Neural progenitor cell (in vitro differentiated cells): Measurements from ENCODE around the gene GABBR1. TPM values are rescaled to one million over a fixed set of nuclear protein-coding genes. Genes with fewer than 3 reads are reported as not detected.

Source experiments
- DNase-seq: peaks from one replicate; pipeline ENCODE4 v3.0.0-alpha.2; 2016; ENCODE audit warnings: low spot score
- H2AFZ ChIP-seq: fragments of 200-600 bp; sonication (generic); replicated peaks from 2 replicates; pipeline ENCODE4 v1.6.1; 2016; ENCODE audit warnings: antibody characterized with exemption
- H3F3A ChIP-seq: fragments of 200-600 bp; sonication (generic); 2 replicates; pipeline ENCODE4 v1.6.1; 2016; ENCODE audit warnings: antibody characterized with exemption, low read depth
- H3K27ac ChIP-seq: fragments of 200-600 bp; sonication (generic); 2 replicates; pipeline ENCODE4 v1.5.1; 2016; ENCODE audit warnings: mild to moderate bottlenecking
- H3K27me3 ChIP-seq: fragments of 200-600 bp; sonication (generic); 2 replicates; pipeline ENCODE4 v1.6.1; 2016; ENCODE audit warnings: mild to moderate bottlenecking, moderate library complexity
- H3K36me3 ChIP-seq: fragments of 200-600 bp; sonication (generic); 2 replicates; pipeline ENCODE4 v1.5.1; 2016
- H3K4me1 ChIP-seq: fragments of 200-600 bp; sonication (generic); 2 replicates; pipeline ENCODE4 v1.6.1; 2016; ENCODE audit warnings: mixed run types
- H3K4me2 ChIP-seq: fragments of 200-600 bp; sonication (generic); 2 replicates; pipeline ENCODE4 v1.6.1; 2016
- H3K4me3 ChIP-seq: fragments of 200-600 bp; sonication (generic); 2 replicates; pipeline ENCODE4 v1.5.1; 2016
- H3K79me2 ChIP-seq: fragments of 200-600 bp; sonication (generic); 2 replicates; pipeline ENCODE4 v1.6.1; 2016; ENCODE audit warnings: low read depth
- H3K9ac ChIP-seq: fragments of 200-600 bp; sonication (generic); 2 replicates; pipeline ENCODE4 v1.6.1; 2016
- H3K9me3 ChIP-seq: fragments of 200-600 bp; sonication (generic); 2 replicates; pipeline ENCODE4 v1.5.1; 2016; ENCODE audit warnings: low read depth
- H4K20me1 ChIP-seq: fragments of 200-600 bp; sonication (generic); 2 replicates; pipeline ENCODE4 v1.6.1; 2016; ENCODE audit warnings: low read depth
- H3K27ac Mint-ChIP-seq: 3 replicates; pipeline ENCODE4 v1.8.0; 2021; ENCODE audit warnings: mixed read lengths
- H3K27me3 Mint-ChIP-seq: 2 replicates; pipeline ENCODE4 v1.8.0; 2022; ENCODE audit warnings: low read depth, mild to moderate bottlenecking, inconsistent platforms, moderate library complexity, mixed read lengths; ENCODE audit not compliant: insufficient read depth
- H3K36me3 Mint-ChIP-seq: 3 replicates; pipeline ENCODE4 v1.8.0; 2021; ENCODE audit warnings: mixed read lengths
- H3K4me1 Mint-ChIP-seq: 3 replicates; pipeline ENCODE4 v1.8.0; 2021; ENCODE audit warnings: mixed read lengths
- H3K4me3 Mint-ChIP-seq: 3 replicates; pipeline ENCODE4 v1.8.0; 2021; ENCODE audit warnings: mild to moderate bottlenecking, moderate library complexity, mixed read lengths
- H3K9me3 Mint-ChIP-seq: 3 replicates; pipeline ENCODE4 v1.8.0; 2020; ENCODE audit warnings: mixed read lengths
- CTCF ChIP-seq: fragments of 200-600 bp; sonication (generic); IDR thresholded peaks from 2 replicates; pipeline ENCODE4 v1.5.1; 2017; ENCODE audit warnings: antibody characterized with exemption, mild to moderate bottlenecking
- EZH2 ChIP-seq: fragments of 200-600 bp; sonication (generic); IDR thresholded peaks from 2 replicates; pipeline ENCODE4 v1.6.1; 2017; ENCODE audit warnings: antibody characterized with exemption, mild to moderate bottlenecking, moderate library complexity
- EZH2phosphoT487 ChIP-seq: fragments of 200-600 bp; sonication (generic); IDR thresholded peaks from 2 replicates; pipeline ENCODE4 v1.6.1; 2017; ENCODE audit warnings: antibody characterized with exemption
- total RNA-seq: library from RNA; depleted of rRNA; stranded (reverse); fragments of >200 nt; gene quantifications from 2 replicates; pipeline ENCODE4 v1.2.3, GENCODE V29; 2015; ENCODE audit warnings: low replicate concordance

GABBR1 gene
- total RNA-seq, 1 donor from 2014 or later = 25.4 TPM

- H3K27me3 ChIP-seq = no peaks in the 10 kb centered on the region
- H3K4me1 Mint-ChIP-seq = no peaks in the 10 kb centered on the region
- H3K9ac ChIP-seq = no peak overlapping the region
- H3K36me3 Mint-ChIP-seq = no peaks in the 10 kb centered on the region
- TF ChIP-seq EZH2 = no peak
- TF ChIP-seq CTCF = no peak
- no peak for TF ChIP-seq EZH2phosphoT487
- no peak overlapping the region for H2AFZ ChIP-seq
- no peaks in the 10 kb centered on the region for H3K9me3 ChIP-seq
- no peaks in the 10 kb centered on the region for H3K79me2 ChIP-seq
- H3K4me2 ChIP-seq = no peak overlapping the region
- no peaks in the 10 kb centered on the region for H3K27me3 Mint-ChIP-seq
- H3F3A ChIP-seq = no peaks in the 10 kb centered on the region
- H3K4me3 ChIP-seq = no peak overlapping the region
- DNase-seq = no peak
- no peak overlapping the region for H3K27ac Mint-ChIP-seq
- H3K9me3 Mint-ChIP-seq = peaks cover 2% of the 10 kb centered on the region
- H3K4me3 Mint-ChIP-seq = no peak overlapping the region
- no peaks in the 10 kb centered on the region for H4K20me1 ChIP-seq
- H3K27ac ChIP-seq = no peak overlapping the region
- H3K36me3 ChIP-seq = no peaks in the 10 kb centered on the region
- H3K4me1 ChIP-seq = peaks cover 5% of the 10 kb centered on the region
Measured at GRCh38 chr6:29528988-29529560, 103.9 kb downstream of the GABBR1 start.

GRCh38 chr6:29528300-29528931 is 104.6 kb downstream of the GABBR1 start:
- H3K9me3 Mint-ChIP-seq = peaks cover 4% of the 10 kb centered on the region
- peaks cover 5% of the 10 kb centered on the region for H3K4me1 ChIP-seq
- H3K36me3 Mint-ChIP-seq = no peaks in the 10 kb centered on the region
- DNase-seq = no peak
- no peaks in the 10 kb centered on the region for H3K27me3 Mint-ChIP-seq
- no peak overlapping the region for H3K27ac Mint-ChIP-seq
- no peak overlapping the region for H3K4me3 Mint-ChIP-seq
- H3K79me2 ChIP-seq = no peaks in the 10 kb centered on the region
- H3K9me3 ChIP-seq = peaks cover 3% of the 10 kb centered on the region
- no peak overlapping the region for H3K4me3 ChIP-seq
- no peaks in the 10 kb centered on the region for H3K4me1 Mint-ChIP-seq
- no peak overlapping the region for H3K9ac ChIP-seq
- no peaks in the 10 kb centered on the region for H3F3A ChIP-seq
- H3K36me3 ChIP-seq = no peaks in the 10 kb centered on the region
- no peak overlapping the region for H3K4me2 ChIP-seq
- no peak overlapping the region for H3K27ac ChIP-seq
- TF ChIP-seq EZH2 (no peak), CTCF (no peak), EZH2phosphoT487 (no peak)
- H3K27me3 ChIP-seq = no peaks in the 10 kb centered on the region
- H4K20me1 ChIP-seq = no peaks in the 10 kb centered on the region
- no peak overlapping the region for H2AFZ ChIP-seq

GRCh38 chr6:29527564-29527963 is 105.4 kb downstream of the GABBR1 start:
- H3K9me3 Mint-ChIP-seq = peaks cover 8% of the 10 kb centered on the region
- peaks cover 11% of the 10 kb centered on the region for H3K9me3 ChIP-seq
- no peaks in the 10 kb centered on the region for H3K27me3 ChIP-seq
- H3K4me3 Mint-ChIP-seq = no peak overlapping the region
- H4K20me1 ChIP-seq = no peaks in the 10 kb centered on the region
- H3K4me2 ChIP-seq = no peak overlapping the region
- H3K27me3 Mint-ChIP-seq = no peaks in the 10 kb centered on the region
- no peak overlapping the region for H2AFZ ChIP-seq
- H3K27ac Mint-ChIP-seq = no peak overlapping the region
- H3K9ac ChIP-seq = no peak overlapping the region
- no peaks in the 10 kb centered on the region for H3K36me3 ChIP-seq
- no peaks in the 10 kb centered on the region for H3K79me2 ChIP-seq
- no peaks in the 10 kb centered on the region for H3K36me3 Mint-ChIP-seq
- no peak for DNase-seq
- no peaks in the 10 kb centered on the region for H3K4me1 Mint-ChIP-seq
- TF ChIP-seq EZH2phosphoT487 (no peak), EZH2 (no peak), CTCF (no peak)
- H3F3A ChIP-seq = no peaks in the 10 kb centered on the region
- no peak overlapping the region for H3K27ac ChIP-seq
- H3K4me3 ChIP-seq = no peak overlapping the region
- H3K4me1 ChIP-seq = peaks cover 5% of the 10 kb centered on the region
